ENCODE measurements around the gene SPTBN4. TPM values are rescaled to one million over a fixed set of nuclear protein-coding genes. Genes with fewer than 3 reads are reported as not detected.

SPTBN4 gene
- polyA plus RNA-seq, 1 of the 3 experiments (the other 2 are of a cell fraction) = 3.1 TPM

GRCh38 chr19:40592170-40592569 is 125.4 kb downstream of the SPTBN4 start:
- Histone ChIP-seq H3K4me3 (ENCODE audit: low read depth in 2 of 2, low read length in 1 of 2) (no peak overlapping the region), H3K79me2 (ENCODE audit: insufficient read depth) (no peaks in the 10 kb centered on the region), H3K4me1 (ENCODE audit: control insufficient read depth in 1 of 2, insufficient read depth in 2 of 2, low read depth in 1 of 2, low read length in 1 of 2) (peaks cover 0 to under 1% of the 10 kb centered on the region in 2 experiments; a peak in 1 of 4 replicates), H4K20me1 (ENCODE audit: insufficient read depth) (no peaks in the 10 kb centered on the region), H3K27ac (ENCODE audit: low read depth in 2 of 2, low read length in 1 of 2) (no peak overlapping the region), H3K9me2 (no peaks in the 10 kb centered on the region), H3K9ac (no peak overlapping the region), H3K36me3 (replicated peaks in 1 of 2; ENCODE audit: control insufficient read depth in 1 of 2, insufficient read depth in 2 of 2, low read length in 1 of 2) (peaks cover 0 to 5% of the 10 kb centered on the region in 2 experiments), H3K27me3 (ENCODE audit: insufficient read depth) (no peaks in the 10 kb centered on the region), H3K9me3 (no peaks in the 10 kb centered on the region), H3F3A (replicated peaks; ENCODE audit: insufficient read depth) (peaks cover 8% of the 10 kb centered on the region), H3K4me2 (no peak overlapping the region), H2AFZ (ENCODE audit: low read depth) (no peak overlapping the region)
- TF ChIP-seq RFX5 (IDR thresholded peaks at IDR 0.05; ENCODE audit: low read length) (peak; percentile 98), CHD2 (IDR thresholded peaks at IDR 0.05; ENCODE audit: low read length, partially characterized antibody) (no peak), USF1 (IDR thresholded peaks at IDR 0.05; ENCODE audit: borderline replicate concordance, low read depth) (peak; percentile 80; the same call in 1 of the 2 replicates)
- ChIA-PET POLR2A (no interaction called here), CTCF (no interaction called here)
- 91% methylated on average over 4 of the region's 4 CpGs for WGBS (ENCODE audit: low lambda C conversion rate)
- peak; percentile 58 for DNase-seq

- H3K9me2 ChIP-seq = no peaks in the 10 kb centered on the region
- TF ChIP-seq MAX (IDR thresholded peaks at IDR 0.05; ENCODE audit: low read depth) (no peak), GATA2 (CRISPR knock-in tag; IDR thresholded peaks at IDR 0.05) (no peak), JUND (IDR thresholded peaks at IDR 0.05) (no peak), REST (IDR thresholded peaks at IDR 0.05; ENCODE audit: low read depth, low read length) (no peak), FOSL2 (IDR thresholded peaks at IDR 0.05; ENCODE audit: borderline replicate concordance, low read depth) (no peak), TAF1 (IDR thresholded peaks at IDR 0.05; ENCODE audit: borderline replicate concordance, low read depth, low read length) (no peak), FOXJ3 (CRISPR knock-in tag; IDR thresholded peaks at IDR 0.05) (no peak), CHD2 (IDR thresholded peaks at IDR 0.05; ENCODE audit: low read length, partially characterized antibody) (no peak)
- no peak overlapping the region for H3K27ac ChIP-seq (ENCODE audit: low read depth in 2 of 2, low read length in 1 of 2)
- no peak overlapping the region for H2AFZ ChIP-seq (ENCODE audit: low read depth)
- peaks cover 19% of the 10 kb centered on the region for H3F3A ChIP-seq (replicated peaks; ENCODE audit: insufficient read depth)
- H3K36me3 ChIP-seq (replicated peaks in 1 of 2; ENCODE audit: control insufficient read depth in 1 of 2, insufficient read depth in 2 of 2, low read length in 1 of 2) = no peaks in the 10 kb centered on the region
- no peak overlapping the region for H3K9ac ChIP-seq
- no peaks in the 10 kb centered on the region for H3K79me2 ChIP-seq (ENCODE audit: insufficient read depth)
- no peak overlapping the region for H3K4me3 ChIP-seq (ENCODE audit: low read depth in 2 of 2, low read length in 1 of 2)
- no peaks in the 10 kb centered on the region for H3K9me3 ChIP-seq
- H3K4me1 ChIP-seq (ENCODE audit: control insufficient read depth in 1 of 2, insufficient read depth in 2 of 2, low read depth in 1 of 2, low read length in 1 of 2) = peaks cover 0 to 8% of the 10 kb centered on the region in 2 experiments; a peak in 2 of 4 replicates
- no peaks in the 10 kb centered on the region for H3K27me3 ChIP-seq (ENCODE audit: insufficient read depth)
- H4K20me1 ChIP-seq (ENCODE audit: insufficient read depth) = no peaks in the 10 kb centered on the region; the same call in 1 of the 2 replicates
- ChIA-PET CTCF (interaction anchor here (0.7 to 1.7 kb wide), 8 partner anchors 9 to 137 kb away, joined by 3 to 6 read pairs (median 4); partner anchors contain the start of gene BLVRB), POLR2A (interaction anchor here (1.0 to 1.2 kb wide), 3 partner anchors 10 to 25 kb away, joined by 3 to 6 read pairs (median 3); no protein-coding TSS in a partner anchor)
- DNase-seq = peak; percentile 56
- WGBS (ENCODE audit: low lambda C conversion rate) = 57% methylated on average over 7 of the region's 8 CpGs
- H3K4me2 ChIP-seq = no peak overlapping the region
Observed at GRCh38 chr19:40594255-40594654, 127.5 kb downstream of the SPTBN4 start.
